Pulmonary artery endothelial cell (primary cell): ENCODE results near the gene GCC2. TPM values are rescaled to one million over a fixed set of nuclear protein-coding genes. Genes with fewer than 3 reads are reported as not detected.

ENCODE experiments used
- total RNA-seq: library from RNA; depleted of rRNA; stranded (reverse); fragments of >200 nt; gene quantifications from 2 replicates; pipeline ENCODE4 v1.2.3, GENCODE V29; 2014

The GCC2 gene
- total RNA-seq, 1 donor from 2014 or later: 16.4 TPM

Other genes with a start within 250 kb of the GCC2 start
- not detected in 2 replicates for gene SULT1C3, start 209.2 kb upstream of the GCC2 start, total RNA-seq
- not detected in 2 replicates for gene SULT1C2, start 160.3 kb upstream of the GCC2 start, total RNA-seq
- gene SULT1C4, start 71.3 kb upstream of the GCC2 start, total RNA-seq: 4.8 and 7.0 TPM in 2 replicates
- 145 and 169 TPM in 2 replicates for gene LIMS1, start 85.3 kb downstream of the GCC2 start, total RNA-seq